Hematopoietic multipotent progenitor cell treated with erythropoietin and hydrocortisone succinate and interleukin-3 and kit ligand, for 17 days (in vitro differentiated cells): ENCODE measurements around the gene CAMTA1.

Experiments
- DNase-seq: peaks from one replicate; pipeline ENCODE4 v3.0.0-alpha.2; 2015; ENCODE audit warnings: low spot score

The CAMTA1 gene

DNA sequence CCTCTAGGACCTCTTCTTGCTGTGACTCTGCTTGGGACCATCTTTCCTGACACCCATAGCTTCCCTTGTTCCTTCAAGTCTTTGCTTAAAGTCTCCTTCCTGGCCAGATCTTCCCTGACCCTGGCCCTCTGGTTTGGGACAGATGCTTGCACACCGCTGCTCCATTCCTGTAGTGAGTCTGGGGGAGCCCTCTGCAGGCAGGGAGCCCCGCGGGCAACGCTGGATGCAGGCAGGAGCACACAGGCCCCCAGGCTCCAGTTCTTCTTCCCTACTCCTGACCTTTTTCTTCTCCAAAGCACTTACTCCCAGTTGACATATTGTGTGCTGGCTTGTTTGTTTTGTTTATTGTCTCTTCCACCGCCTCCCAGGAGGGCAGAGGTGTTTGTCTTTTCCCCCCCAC, 413.4 kb downstream of the CAMTA1 start:
- no peak for DNase-seq

DNA sequence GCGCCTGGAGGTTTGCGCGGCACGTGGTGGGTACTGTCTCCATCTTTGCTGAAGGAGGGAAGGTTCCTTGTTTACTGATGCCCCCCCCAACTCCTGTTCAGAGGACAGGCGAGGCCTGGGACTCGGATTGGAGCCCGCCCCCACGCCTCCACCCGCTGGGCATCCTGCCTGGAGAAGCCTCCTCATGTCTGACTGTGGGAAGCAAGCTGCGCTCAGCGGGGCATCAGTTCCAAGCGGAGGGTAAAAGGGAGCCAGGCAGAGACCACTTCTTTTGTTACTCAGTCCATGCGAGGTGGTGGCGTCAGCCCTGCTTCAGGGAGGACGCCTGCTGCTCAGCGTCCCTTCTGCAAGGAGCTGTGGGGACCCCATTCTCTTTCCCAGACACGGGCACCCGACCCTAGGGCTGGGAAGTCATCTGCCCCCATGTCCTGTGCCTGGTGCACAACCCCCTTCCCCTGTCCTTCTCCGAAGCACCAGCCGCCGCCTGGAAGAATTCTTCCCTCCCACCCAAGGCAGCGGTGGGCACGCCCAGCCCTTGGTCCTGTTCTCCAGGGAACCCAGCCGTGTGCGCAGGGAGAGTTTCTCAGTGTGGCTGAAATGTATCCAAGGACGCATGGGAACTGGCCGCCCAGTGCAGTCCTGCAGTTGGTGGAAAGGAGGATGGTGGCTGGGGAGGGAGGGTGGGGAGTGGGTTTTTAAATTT, 414.0 kb downstream of the CAMTA1 start:
- DNase-seq, result no peak

DNA sequence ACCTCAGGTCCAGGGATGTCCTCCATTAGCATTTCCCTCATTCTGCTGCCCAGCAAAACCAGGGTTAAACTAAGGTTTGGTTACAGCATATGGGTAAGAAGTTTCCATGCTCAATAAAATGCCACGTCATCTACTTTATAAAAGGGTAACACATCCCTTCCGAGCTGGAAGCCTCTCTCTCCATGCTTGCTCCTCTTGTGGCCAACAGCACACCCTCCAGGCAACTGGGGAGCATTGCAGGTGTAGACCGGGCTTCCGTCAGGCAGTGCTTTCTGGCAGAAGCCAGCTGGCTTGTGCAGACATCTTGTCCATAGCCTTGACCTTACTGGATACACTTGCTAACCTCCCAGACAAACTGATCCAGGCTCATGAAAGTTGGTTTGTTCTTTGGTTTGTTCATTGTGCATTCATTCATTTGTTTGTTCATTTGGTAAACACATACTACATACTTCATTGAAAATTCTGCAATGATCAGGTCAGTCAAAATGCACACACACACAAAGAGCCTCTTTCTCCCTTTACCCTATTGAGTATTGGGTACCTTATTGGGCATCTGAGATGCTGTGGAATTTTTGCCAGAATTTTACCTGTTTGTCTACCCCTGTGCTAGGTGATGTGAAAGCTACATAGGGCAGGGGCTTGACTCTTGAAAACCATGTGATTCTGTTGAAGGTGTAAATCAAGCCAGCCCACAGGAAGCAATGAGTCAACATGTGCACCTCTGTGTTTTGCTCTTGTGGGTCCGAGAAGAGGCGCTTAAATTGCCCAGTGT, 422.8 kb downstream of the CAMTA1 start:
- DNase-seq, result no peak

- no peak for DNase-seq
Measured at GRCh38 chr1:7208647-7209180, 423.5 kb downstream of the CAMTA1 start.

DNA sequence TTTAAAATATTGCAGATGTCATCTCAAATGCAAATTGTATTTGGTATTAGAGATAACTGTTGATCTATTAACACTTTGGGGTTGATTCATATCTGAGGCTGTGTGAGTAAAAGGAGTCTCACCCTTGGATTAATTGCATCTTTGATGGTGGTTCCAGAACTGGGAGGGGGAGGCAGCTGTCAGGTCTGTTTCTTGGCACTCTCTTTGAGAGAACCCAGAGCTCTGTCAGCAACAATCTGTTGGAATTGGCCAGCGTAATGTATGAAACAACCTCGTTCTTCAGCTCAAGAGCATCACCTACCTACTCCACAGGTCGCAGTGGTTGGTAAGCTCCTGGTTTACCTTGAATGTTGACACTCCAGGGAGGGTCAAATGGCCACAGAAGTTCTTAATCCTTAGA, 424.1 kb downstream of the CAMTA1 start:
- DNase-seq, result no peak

GRCh38 chr1:7218210-7218832, 433.1 kb downstream of the CAMTA1 start:
- peak; percentile 23 for DNase-seq

DNA sequence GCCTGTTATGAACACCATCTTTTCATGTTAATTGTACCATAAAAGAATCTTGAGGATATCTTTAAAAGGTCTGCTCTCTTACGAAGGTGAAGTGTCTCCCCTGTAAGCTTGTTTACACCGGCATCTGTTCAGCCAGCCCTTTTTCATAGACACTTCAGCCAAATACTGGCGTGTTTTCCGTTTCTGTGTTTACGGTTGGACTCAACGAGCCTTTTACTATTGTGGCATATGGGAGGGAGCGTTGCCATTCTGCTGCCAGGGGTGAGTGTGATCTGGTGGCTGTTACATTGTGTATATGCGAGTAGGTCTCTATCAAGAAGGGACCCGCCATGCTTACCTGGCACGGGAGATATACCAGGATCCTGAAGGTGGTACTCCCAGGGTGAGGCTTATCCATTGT, 433.8 kb downstream of the CAMTA1 start:
- no peak for DNase-seq

DNA sequence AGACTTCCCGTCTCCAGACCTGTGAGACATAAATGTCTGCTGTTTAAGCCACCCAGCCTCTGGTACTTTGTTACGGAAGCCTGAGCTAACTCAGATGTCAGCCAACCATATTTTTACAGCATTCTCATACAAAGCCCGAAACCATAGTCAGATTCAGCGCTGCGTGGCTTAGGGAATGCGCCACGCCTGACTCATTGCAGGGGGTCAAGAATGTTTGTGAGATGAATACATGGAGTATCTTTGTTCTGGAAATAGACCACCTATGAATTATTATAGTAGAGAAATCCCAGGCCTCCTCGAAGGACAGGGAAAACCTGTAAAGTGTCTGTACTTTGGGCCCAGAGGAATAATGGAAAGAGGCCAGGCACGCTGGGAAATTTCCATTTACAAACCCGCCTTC, 434.8 kb downstream of the CAMTA1 start:
- DNase-seq, result no peak

GRCh38 chr1:7220712-7221252, 435.5 kb downstream of the CAMTA1 start:
- no peak for DNase-seq

DNA sequence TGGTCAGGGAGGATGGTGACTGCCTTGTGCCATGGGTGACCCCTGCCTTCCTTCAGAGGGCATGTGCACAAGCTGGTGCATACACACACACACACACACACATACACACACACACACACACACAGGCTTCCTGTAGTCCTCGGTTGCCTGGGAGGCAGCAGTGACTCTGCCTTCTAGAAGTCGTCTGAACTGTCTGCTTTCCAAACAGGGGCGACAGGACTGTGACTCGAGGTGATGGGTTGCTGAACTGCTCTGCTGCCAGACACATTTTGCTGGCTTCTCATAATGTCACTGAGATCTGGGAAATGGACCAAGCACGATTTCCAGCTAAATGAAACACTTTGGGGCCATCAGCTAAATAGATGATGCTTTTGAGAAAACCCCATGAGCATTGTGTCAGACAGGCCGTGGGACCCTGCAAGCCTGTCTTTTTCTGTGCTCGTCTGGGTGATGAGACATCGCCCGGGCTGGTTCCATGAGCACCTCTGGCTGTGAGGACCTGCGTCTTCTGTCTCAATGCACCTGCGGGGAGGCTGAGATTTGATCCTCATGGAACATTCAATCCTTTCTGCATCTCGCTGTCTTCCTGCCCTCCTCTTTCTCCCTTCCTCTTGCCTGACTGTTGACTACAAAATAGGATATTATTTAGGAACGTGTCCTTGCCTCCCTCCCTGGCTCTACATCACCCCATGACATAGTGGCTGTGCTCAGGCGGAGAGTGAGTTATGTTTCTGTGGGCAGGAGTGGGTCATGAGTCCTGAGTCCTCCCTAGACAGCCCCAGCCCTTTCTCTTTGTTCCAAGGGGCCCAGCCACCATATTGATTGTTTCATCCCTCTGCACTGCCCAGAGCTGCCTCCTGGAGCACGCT, 436.8 kb downstream of the CAMTA1 start:
- no peak for DNase-seq

GRCh38 chr1:7222695-7223015, 437.4 kb downstream of the CAMTA1 start:
- no peak for DNase-seq

- DNase-seq, result no peak
Measured at GRCh38 chr1:7223334-7224080, 438.3 kb downstream of the CAMTA1 start.

GRCh38 chr1:7224081-7224534, 438.9 kb downstream of the CAMTA1 start:
- no peak for DNase-seq

DNA sequence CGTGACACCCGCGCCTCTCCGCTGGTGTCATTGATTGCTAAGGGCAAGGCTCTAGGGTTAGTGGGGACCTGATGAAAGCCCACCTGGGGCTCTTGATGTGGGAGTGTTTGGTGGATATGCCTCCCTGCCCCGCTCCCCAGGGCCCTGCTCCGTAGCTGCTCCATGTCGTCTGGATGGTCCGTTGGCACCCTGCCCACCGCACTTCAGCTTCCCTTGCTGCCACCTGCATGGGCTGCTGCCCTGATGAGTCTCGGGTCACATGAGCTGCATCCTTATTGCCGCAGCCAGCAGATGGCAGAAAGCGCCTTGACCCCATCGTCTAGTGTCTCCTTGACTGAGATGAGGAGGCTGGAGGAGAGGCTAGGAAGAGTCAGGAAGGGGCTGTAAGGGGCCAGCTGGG, 439.4 kb downstream of the CAMTA1 start:
- no peak for DNase-seq

DNA sequence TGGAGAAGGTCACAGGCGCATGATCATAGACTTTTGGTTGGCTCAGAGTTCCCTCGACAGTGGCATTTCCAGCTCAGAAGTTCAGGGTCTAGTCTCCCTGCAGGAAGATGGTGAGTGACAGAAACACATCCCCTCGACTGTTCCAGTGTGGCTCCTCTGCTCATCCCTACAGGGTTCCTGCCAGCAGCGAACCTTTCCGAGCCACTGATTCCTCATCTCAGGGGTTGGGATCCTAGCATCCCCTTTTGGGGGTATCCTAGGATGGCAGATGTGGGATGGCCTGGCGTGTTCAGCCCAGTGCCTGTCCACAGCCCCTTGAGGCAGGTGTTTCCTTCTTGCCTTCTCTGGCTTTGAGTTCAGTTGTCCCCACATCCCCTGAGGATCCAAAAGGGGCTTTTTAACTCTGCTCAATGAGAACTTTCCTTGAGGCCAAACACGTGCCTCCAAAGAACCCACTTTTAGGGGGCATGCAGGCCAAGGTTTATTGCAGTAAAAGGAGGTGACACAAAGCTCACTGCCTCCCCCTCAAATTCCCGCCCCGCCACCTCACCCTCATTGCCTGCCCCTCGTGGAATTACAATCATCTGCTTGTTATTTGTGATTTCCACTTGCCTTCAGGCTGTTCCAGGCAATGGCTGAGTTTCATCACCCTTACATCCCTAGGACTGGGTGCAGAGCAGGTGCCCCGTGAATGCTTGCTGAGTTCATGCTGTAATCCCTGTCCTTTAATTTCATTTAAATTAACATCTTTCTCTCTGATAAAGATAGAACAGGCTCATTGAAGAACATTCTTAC, 440.7 kb downstream of the CAMTA1 start:
- no peak for DNase-seq

DNA sequence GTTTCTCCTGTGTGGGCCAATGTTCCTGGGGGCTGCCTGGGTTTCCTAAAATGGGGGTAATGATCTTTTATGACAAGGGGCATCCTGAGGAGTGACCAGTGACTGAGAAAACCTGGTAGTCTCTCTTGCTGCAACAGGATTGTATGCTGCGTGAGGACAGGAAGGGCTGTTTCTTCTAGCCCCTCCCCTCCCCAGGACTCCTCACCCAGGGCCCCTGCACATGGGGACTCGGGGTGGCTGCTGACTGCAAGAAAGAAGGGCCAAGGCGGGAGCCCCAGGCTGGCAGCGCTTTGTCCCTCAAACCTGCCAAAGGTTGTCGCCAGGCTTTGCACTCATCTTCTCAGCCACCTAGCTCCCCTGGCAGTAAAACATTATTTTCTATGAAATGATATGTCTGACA, 442.4 kb downstream of the CAMTA1 start:
- no peak for DNase-seq

- no peak for DNase-seq
Measured at GRCh38 chr1:7228252-7228961, 443.2 kb downstream of the CAMTA1 start.

GRCh38 chr1:7229186-7229585, 443.9 kb downstream of the CAMTA1 start:
- DNase-seq, result no peak
